DMS114 treated with DMSO at 0.1 percent for 48 hours (cell line): ENCODE results near the gene RECQL.
"Not testable (repeated sequence)": the region's sequence is repeated elsewhere in the genome, so short reads cannot be mapped to it uniquely, and the experiment has no call there.

Source experiments
- DNase-seq: peaks from one replicate; lab custom pipeline; 2025; ENCODE audit not compliant: unreplicated experiment; lab: John Stamatoyannopoulos, UW

Gene RECQL

GRCh38 chr12:21502872-21503271, 1.4 kb upstream of the RECQL start:
- no peak for DNase-seq

GRCh38 chr12:21502164-21502496, 695 bp upstream of the RECQL start:
- no peak for DNase-seq

GRCh38 chr12:21500786-21501257, 613 bp downstream of the RECQL start:
- DNase-seq: no peak

- DNase-seq: no peak
Measured at GRCh38 chr12:21499765-21500164, 1.7 kb downstream of the RECQL start.

GRCh38 chr12:21485998-21486397, 15.4 kb downstream of the RECQL start:
- DNase-seq: no peak

- no peak for DNase-seq
Measured at GRCh38 chr12:21483531-21483930, 17.9 kb downstream of the RECQL start.

- no peak for DNase-seq
Measured at GRCh38 chr12:21478756-21479455, 22.5 kb downstream of the RECQL start.

GRCh38 chr12:21476949-21477348, 24.5 kb downstream of the RECQL start:
- no peak for DNase-seq

- DNase-seq: no peak
Measured at GRCh38 chr12:21475552-21475951, 25.9 kb downstream of the RECQL start.

GRCh38 chr12:21472197-21472823, 29.1 kb downstream of the RECQL start:
- DNase-seq: no peak

- no peak for DNase-seq
Measured at GRCh38 chr12:21471294-21471693, 30.1 kb downstream of the RECQL start.

- not testable (repeated sequence) for DNase-seq
Measured at GRCh38 chr12:21467334-21467733, 34.1 kb downstream of the RECQL start.

- no peak for DNase-seq
Measured at GRCh38 chr12:21459474-21459873, 42.0 kb downstream of the RECQL start.

GRCh38 chr12:21456291-21456780, 45.1 kb downstream of the RECQL start:
- DNase-seq: no peak

- DNase-seq: no peak
Measured at GRCh38 chr12:21453312-21453852, 48.1 kb downstream of the RECQL start.

- DNase-seq: no peak
Measured at GRCh38 chr12:21451529-21451928, 49.9 kb downstream of the RECQL start.

- DNase-seq: no peak
Measured at GRCh38 chr12:21444193-21445146, 57.0 kb downstream of the RECQL start.

- DNase-seq: no peak
Measured at GRCh38 chr12:21439347-21439746, 62.1 kb downstream of the RECQL start.

GRCh38 chr12:21438643-21439042, 62.8 kb downstream of the RECQL start:
- peak; percentile 10 for DNase-seq

GRCh38 chr12:21434699-21435098, 66.7 kb downstream of the RECQL start:
- DNase-seq: no peak

GRCh38 chr12:21433525-21433924, 67.9 kb downstream of the RECQL start:
- no peak for DNase-seq
